ENCODE results near the gene CSNK1E.
A peak's percentile ranks its signal among the peaks of the same experiment; 100 is the strongest.

The CSNK1E gene

DNA sequence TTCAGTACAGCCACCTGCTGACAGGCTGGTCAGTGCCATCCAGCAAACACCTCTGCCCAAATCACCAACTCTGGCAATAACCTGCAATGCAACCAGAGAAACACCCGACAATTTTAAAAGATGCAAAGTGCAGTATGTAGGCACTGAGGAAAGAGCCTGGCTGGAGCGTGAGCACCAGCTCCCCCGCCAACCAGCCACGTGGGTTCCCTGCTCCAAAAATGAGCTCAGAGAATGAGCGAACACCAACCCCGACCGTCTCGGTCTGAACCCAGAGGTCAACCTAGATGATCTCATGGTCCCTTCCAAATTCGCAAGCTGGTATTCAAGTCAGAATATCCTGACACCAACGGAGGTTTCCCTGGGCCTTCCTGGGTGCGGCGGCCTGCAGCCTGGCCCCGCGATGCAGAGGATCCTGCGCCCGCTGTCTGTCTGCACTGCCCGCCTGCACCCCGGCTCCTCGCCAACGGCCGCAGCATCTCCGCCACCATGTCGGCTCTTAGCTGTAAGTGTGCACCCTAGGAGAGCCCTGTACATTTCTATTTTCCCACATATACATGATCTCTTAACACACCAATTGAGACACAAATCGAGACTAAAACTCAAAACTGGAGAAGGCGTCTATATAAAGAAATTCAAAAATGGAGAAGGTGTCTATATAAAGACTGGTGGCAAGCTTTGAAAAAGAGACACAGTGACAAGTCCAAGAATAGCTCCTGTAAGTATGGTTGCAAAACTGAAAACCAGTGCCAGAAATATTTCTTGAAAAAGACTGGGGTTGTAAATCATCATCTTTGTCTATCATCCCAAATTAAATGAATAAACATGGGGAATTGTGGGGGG lies 67.2 kb downstream of the CSNK1E start:
- DNase-seq (ENCODE audit: low read depth in 2 of 2): no peak

GRCh38 chr22:38249301-38249700 lies 67.9 kb downstream of the CSNK1E start:
- DNase-seq (ENCODE audit: low read depth in 2 of 2): no peak

GRCh38 chr22:38248280-38248679 lies 69.0 kb downstream of the CSNK1E start:
- no peak for DNase-seq (ENCODE audit: low read depth in 2 of 2)

GRCh38 chr22:38247713-38248112 lies 69.5 kb downstream of the CSNK1E start:
- no peak for DNase-seq (ENCODE audit: low read depth in 2 of 2)

- DNase-seq (ENCODE audit: low read depth in 2 of 2): no peak
Observed at GRCh38 chr22:38246692-38247091, 70.5 kb downstream of the CSNK1E start.

GRCh38 chr22:38246046-38246658 lies 71.1 kb downstream of the CSNK1E start:
- no peak for DNase-seq (ENCODE audit: low read depth in 2 of 2)

GRCh38 chr22:38244106-38244505 lies 73.1 kb downstream of the CSNK1E start:
- DNase-seq (ENCODE audit: low read depth in 2 of 2): no peak

DNA sequence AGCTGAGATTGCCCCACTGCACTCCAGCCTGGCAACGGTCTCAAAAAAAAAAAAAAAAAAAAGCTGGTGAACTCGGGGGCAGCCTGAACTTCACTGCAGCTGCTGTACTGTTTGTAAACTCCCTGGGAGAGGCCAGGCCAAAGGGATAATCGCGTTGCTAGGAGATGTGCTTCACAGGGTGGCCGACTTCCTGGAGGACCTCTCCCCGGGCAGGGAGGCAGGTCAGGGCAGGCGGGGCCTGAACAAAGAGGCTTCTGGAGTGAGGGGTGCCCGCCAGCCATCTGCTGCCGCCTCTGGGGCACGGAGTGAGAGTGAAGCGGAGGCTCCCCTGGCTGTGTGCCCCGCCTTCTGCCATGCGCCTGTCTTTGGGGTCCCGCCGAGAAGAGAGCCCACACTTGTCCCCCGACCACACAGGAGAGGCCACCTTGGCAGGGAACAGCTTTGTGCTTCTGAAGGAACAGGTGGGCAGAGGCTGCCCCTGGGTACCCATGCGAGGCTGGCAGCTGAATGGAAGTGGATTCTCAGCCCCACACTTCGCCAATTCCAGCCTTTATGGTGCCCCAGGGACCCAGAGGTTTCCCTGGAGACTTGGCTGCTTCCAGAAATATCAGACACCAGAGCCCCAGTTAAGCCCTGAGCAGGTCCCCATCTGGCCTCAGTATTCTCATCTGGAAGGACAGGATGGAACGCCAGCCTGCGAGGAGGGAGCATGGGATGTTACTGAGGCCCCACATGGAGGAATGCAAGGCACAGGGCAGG lies 74.0 kb downstream of the CSNK1E start:
- no peak for DNase-seq (ENCODE audit: low read depth in 2 of 2)

GRCh38 chr22:38240734-38241252 lies 76.4 kb downstream of the CSNK1E start:
- peak; percentile 67 to 69 for DNase-seq (ENCODE audit: low read depth in 2 of 2)
